Stimulated activated naive CD4-positive, alpha-beta T cell (primary cell): ENCODE measurements around the gene GTF2F1.
A peak's percentile ranks its signal among the peaks of the same experiment; 100 is the strongest.
"Not testable (repeated sequence)": the region's sequence is repeated elsewhere in the genome, so short reads cannot be mapped to it uniquely, and the experiment has no call there.

Experiments
- DNase-seq, 6 experiments: peaks; one replicate each; lab custom pipeline; 2025; lab: John Stamatoyannopoulos, UW

Gene GTF2F1

DNA sequence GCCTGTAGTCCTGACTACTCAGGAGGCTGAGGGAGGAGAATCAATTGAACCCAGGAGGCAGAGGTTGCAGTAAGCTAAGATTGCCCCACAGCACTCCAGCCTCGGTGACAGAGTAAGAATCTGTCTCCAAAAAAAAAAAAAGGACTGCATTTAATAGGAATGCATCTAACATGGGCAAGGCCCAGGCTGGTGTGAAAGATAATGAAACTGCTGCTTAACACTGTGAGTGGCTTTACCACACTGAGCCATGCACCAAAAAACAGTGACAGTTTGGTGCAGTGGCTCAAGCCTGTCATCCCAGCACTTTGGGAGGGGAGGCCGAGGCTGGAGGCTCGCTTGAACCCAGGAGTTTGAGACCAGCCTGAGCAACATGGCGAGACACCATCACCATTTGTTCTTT is 8.6 kb downstream of the GTF2F1 start:
- no peak for DNase-seq

DNA sequence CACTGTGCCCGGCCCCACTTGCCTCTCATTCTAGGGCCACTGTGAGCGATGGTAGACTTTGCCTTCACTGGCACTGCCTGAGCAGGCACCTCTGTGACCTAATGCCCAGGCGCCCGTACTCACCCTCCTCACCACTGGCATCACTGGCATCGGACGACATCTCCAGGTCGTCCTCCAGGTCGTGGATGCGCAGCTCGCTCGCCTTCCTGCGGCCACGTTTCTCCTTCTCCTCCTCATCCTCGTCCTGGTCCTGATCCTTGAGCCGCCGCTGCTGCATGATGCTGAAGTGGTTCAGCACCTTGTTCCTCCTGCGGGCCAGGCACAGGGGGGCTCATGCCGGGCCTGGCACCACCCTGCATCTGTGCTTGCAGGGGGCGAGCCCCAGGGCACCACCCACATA is 9.8 kb downstream of the GTF2F1 start:
- no peak for DNase-seq

DNA sequence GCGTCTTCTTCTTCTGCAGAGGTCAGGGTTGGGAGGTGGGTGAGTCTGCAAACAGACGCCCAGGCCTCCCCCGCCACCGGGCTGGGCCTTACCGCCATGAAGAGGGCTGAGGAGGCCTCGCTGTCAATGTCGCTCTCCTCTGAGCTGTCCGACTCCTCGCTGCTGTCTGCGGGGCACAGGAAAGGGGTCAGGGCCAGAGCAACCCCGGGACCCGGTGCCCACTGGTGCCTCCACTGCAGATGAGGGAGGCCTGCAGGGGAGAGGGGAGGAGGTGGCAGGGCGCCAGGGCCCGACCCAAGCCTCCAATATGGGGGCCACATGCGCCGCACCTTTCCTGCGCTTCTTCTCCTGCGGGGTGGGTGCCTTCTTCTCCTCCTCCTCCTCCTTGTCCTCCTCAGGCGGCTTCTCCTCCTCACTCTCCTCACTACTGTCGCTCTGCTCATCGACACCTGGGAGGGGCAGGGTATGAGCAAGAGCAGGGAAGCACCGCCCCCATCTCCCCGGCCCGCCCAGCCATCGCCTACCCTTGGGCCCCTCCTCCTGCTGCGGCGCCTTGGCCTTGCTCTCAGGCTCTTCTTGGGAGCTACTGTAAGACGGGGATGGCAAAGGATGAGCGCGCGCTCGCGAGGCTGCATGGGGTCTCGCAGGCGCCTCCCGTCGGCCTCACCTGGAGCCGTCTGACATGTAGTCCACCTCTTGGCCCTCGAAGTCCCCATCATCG is 11.8 kb downstream of the GTF2F1 start:
- no peak for DNase-seq

DNA sequence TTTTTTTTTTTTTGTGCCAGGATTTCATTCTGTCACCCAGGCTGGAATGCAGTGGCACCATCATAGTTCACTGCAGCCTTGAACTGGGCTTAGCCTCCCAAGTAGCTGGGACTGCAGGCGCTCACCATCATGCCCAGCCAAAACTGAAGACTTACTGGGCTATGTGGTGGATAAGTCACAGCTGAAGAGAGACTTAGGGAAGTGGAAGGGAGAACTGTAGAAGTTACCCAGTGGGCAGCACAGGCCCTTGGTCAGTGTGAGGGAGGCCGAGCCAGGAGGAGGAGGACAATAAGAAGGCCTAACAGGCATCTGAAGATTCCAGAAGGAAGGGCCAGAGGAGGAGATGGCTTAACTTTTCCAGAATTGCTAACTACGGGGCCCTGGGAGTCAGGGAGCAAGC is 13.2 kb downstream of the GTF2F1 start:
- DNase-seq, result no peak

DNA sequence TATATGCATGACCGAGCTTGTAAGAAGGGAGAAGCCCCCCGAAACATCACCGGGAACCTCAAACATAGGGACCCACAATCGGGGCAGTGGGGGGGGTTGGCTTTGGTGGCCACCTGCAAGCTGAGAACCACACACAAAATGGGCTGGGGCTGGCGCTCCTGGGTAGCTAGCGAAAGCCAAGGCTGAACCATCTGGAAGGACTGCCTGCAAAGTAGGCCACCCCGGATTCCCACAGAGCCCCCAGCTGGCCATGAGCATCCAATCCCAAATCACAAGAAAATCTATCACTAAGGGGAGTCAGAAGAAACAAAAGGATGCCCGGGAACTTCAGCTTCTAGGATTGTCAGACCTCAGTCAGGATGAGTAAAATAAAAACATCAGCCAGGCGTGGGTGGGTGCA is 14.5 kb downstream of the GTF2F1 start:
- DNase-seq, result no peak

DNA sequence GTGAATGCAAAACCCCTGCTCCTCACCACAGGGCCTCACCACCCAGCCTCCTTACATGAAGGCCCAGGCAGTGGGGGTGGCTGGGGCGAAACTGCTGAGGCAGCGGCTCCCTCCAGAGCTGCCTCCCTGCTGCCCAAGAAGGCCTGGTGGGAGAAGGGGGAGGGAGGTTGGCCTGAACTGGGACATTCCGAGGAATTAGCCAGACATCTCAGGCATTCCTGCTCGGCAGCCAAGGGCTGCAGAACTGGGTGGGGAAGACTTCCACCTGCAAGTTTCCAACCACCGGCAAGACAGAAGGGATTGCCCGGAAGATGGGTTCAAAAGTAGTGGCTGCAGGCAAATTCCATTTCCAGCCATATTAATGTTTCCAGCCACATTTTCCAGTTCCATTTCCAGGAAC is 14.9 kb downstream of the GTF2F1 start:
- no peak for DNase-seq

DNA sequence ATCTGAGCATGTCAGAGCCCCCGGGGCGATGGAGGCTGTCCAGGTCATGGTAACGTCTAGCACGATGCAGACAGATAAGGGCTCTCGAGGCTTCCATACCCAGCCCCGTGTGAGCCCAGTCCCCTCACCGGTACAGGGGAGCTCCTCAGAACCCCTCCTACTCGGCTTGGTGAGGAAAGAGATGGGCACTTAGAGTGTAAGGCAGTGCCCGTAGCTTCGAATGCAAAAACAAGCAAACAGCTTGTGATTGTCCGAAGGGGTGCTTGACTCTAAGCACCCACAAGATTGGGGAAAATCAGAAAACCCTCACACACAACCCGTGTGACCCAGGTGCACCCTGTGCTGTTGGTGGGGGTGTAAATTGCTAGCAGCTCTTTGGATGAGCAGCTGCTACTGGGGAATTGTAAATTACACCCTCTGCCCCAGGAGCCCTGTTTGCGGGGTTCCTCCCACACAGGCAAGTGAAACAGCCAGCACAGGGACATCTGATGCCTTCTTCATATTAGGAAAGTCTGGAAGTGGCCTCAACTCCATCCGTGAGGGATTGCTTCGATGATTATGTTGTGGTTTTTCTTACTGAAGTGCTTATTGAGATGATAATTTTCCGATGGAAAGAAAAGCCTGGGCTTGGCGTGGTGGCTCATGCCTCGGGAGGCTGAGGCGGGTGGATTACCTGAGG is 16.3 kb downstream of the GTF2F1 start:
- DNase-seq, result no peak

DNA sequence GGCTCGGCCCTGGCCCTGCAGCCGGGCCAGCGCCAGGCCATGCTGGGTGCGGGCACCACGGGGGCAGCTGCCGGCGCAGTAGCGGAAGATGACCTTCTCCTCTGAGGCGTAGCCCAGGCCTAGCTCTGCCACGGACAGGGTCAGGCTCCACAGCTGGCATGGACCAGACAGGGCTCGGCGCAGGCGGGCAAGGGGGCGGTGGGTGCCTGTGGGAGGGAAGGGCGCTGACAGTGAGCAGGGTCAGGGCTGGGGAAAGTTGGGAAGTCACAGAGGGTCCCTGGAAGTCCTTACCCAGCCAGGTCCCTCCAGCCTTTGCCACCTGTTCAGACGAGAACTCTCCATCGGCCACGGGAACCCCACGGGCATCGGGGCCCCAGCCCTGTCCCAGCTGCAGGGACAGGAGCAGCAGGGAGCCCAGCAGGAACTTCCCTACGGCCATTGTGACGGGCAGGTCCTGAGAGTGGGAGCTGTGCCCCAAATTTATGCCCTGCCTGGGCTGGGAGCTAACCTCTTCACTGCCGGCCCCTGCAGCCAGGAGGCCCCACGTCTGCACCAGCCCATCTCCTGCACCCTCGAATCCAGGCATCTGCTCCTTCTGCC is 17.5 kb downstream of the GTF2F1 start, which contains the start of gene PSPN:
TSS of gene PSPN (minus strand) at position 523 of the 600 bp plus-strand sequence. CDS start at position 439, 84 bp downstream.
- DNase-seq, result no peak

DNA sequence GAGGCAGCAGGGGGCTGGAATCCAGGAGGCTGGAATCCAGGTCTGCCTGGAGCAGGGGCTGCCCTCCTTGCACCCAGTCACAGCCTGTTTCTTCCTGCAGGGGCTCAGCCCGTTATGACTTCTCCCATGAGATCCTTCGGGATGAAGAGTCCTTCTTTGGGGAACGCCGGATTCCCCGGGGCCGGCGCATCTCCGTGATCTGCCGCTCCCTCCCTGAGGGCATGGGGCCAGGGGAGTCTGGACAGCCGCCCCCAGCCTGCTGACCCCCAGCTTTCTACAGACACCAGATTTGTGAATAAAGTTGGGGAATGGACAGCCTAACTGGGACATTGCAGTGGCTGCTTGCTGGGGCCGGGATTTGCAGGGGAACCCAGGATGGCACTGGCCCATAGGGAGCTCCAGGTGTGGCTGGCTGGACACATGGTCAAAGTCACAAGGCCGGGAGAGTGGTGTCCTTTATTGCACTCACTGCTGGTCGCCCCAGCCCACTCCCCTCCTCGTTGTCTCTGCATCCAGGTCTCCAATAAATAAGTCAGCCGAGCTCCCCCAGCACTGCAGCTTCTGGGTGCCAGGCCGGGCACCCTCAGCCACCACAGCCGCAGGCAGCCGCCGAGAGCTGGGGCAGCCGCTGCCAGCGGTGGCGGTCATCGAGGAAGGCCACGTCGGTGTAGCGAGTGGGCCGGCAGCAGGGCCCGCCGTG is 18.1 kb downstream of the GTF2F1 start:
- no peak for DNase-seq

DNA sequence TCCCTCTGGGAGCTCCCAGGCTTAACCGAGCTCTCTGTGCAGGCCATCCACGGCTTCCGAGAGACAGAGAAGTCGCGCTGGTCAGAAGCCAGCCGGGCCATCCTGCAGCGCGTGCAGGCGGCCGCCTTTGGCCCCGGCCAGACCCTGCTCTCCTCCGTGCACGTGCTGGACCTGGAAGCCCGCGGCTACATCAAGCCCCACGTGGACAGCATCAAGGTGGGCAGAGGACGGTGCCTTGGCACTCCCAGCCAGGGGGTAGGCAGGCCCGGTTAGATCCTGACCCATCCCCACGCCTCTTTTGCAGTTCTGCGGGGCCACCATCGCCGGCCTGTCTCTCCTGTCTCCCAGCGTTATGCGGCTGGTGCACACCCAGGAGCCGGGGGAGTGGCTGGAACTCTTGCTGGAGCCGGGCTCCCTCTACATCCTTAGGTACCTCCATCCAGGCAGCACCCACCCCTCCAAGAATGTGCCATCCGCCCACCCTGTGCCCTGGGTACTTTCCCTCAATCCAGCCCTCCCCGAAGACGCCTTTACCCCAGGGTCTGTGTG is 18.7 kb downstream of the GTF2F1 start:
- no peak for DNase-seq

DNA sequence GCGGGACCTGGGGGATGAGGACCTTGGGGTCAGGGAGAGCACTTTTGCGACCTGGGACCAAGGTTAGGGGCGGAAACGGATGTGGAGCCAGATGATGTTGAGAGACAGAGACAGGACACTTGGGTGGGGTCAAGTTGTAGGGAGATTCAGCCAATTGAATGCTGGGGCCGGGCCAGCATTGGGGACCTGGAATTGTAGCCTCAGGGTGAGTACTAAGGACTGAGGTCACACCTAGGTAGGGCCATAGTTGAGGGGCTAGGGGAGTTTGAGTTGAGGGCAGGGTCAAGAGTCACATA is 19.2 kb downstream of the GTF2F1 start:
- no peak for DNase-seq

DNA sequence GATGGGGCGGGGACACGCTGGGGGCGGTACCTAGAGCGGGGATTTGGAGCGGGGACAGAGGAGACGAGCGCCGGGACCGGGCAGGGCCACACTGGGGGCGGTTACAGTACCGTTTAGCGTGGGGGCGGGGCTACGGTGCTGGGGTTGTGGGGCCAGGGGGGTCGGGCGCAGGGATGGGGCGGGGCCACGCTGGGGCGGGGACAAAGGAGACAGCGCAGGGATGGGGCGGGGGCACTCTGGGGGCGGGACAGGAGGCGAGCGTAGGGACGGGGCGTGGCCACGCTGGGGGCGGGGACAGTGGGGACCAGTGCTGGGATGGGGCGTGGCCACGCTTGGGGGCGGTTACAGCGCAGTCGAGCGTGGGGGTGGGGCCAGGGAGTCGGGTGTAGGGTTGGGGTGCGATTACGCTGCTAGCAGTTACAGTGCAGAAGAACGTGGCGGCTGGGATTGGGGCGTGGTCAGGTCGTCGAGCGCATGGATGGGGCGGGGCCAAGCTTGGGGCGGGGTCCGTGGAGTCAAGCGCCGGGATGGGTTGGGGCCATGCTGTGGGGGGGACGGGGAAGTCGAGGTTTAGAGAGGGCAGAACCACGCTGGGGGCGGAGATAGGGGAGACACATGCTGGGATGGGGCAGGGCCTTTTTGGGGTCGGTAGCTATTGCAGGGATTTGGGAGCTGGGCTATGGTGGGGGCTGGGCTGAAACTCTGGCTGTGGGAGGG is 19.7 kb downstream of the GTF2F1 start:
- DNase-seq, result peak; percentile 95 to 99 (median 99)

DNA sequence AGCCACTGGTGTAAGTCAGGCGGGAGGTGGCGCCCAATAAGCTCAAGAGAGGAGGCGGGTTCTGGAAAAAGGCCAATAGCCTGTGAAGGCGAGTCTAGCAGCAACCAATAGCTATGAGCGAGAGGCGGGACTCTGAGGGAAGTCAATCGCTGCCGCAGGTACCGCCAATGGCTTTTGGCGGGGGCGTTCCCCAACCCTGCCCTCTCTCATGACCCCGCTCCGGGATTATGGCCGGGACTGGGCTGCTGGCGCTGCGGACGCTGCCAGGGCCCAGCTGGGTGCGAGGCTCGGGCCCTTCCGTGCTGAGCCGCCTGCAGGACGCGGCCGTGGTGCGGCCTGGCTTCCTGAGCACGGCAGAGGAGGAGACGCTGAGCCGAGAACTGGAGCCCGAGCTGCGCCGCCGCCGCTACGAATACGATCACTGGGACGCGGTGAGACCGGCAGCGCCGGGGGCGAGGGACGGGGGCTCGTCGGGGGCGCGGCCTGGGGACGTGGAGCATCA is 20.3 kb downstream of the GTF2F1 start, which contains the start of gene ALKBH7:
TSS of gene ALKBH7 (plus strand) at position 201 of the 502 bp plus-strand sequence. CDS start at position 228, 27 bp downstream.
- DNase-seq, result peak; percentile 96 to 99 (median 98)

DNA sequence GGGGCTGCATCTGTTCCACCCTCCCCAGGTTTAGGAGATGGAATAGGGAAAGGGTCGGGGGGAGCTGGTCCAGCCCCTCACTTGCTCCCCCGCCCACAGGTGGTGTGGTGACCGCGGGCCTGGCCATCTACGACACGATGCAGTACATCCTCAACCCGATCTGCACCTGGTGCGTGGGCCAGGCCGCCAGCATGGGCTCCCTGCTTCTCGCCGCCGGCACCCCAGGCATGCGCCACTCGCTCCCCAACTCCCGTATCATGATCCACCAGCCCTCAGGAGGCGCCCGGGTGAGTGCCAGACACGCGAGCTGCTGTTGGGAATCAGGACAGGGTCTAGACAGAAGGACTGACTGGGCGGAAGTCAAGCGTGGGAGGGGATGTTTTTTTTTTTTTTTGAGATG is 28.6 kb downstream of the GTF2F1 start:
- DNase-seq, result no peak

DNA sequence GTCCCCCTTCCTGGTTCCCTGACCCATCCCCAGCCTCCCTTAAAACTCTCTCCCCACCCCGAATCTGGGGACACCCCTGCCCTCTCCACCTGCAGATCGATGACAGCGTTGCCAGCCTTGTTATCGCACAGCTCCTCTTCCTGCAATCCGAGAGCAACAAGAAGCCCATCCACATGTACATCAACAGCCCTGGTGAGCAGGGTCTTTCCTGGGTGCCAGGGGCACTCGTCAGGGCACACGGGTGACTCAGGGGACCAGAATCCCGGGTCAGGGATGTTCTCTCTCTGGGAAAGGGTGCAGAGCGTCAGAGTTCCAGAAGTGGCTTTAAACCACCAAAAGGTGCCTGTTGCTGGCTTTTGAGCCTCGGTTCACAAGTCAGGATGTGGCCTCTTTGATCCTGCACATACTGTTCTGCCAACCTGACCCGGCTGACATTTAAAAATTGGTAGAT is 30.6 kb downstream of the GTF2F1 start:
- DNase-seq, result peak; percentile 15 to 74 (median 50)

DNA sequence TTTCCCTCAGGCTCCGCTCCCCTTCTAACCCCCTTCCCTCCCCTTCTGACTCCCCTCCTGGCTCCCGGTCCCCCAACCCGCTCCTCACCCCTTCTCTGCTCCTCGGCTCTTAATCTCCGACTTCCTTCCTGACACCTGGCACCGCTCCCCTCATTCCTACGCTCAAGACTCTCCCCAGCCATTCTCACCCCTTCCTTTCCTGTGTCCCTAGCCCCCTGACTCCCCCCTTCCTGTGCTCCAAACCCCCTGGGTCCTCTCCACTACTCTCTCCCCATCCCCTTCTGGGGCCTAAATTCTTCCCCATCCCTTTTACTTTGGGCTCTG is 31.0 kb downstream of the GTF2F1 start:
- DNase-seq, result no peak

DNA sequence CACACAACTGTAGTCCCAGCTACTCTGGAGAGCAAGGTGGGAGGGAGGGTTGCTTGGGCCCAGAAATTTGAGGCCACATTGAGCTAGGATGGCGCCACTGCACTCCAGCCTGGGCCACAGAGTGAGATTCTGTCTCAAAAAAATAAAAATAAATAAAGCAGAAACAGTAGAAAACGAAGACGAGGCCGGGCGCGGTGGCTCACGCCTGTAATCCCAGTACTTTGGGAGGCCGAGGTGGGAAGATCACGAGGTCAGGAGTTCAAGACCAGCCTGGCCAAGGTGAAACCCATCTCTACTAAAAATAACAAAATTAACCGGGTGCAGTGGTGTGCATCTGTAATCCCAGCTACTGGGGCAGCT is 32.1 kb downstream of the GTF2F1 start:
- not testable (repeated sequence) for DNase-seq

DNA sequence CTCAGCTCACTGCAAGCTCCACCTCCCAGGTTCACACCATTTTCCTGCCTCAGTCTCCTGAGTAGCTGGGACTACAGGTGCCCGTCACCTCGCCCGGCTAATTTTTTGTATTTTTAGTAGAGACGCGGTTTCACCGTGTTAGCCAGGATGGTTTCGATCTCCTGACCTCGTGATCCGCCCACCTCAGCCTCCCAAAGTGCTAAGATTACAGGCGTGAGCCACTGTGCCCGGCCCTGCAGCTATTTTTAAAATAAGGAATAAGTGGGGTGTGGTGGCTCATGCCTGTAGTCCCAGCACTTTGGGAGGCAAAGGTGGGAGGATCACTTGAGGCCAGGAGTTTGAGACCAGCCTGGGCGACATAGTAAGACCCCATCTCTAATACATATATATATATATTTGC is 32.5 kb downstream of the GTF2F1 start:
- DNase-seq, result not testable (repeated sequence)

DNA sequence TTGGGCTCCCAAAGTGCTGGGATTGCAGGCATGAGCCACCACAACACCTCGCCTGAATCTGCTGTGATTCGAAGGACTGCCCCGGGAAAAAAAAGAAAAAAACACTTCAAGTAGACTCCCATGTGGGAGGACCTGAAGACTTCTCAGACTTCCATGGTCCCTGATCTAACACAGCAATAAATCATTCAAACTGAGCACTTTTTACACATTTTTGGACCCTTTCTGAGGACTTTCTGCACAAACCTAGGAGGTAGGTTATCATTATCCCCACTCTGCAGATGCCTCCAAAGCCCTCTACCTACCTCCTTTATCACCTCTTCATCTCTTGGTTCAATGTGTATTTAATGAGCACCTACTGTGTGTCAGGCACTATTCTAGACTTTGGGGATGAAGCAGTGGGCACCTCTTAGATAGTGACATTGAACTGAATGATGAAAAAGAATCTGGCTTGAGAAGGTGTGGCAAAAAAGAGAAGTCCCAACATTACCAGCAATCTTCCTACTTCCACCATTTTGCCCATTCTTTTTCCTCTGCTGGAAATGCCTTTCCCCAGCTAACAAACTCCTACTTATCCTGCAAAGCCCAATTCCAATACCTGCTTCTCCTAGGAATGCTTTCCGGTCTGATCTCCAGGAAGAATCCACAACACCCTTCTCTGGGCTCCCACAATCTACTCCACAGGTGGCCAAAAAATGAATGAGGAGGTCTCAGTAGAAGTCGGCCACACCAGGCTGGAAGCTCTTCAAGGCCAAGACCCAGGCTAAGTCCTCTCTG is 33.2 kb downstream of the GTF2F1 start:
- DNase-seq, result no peak

DNA sequence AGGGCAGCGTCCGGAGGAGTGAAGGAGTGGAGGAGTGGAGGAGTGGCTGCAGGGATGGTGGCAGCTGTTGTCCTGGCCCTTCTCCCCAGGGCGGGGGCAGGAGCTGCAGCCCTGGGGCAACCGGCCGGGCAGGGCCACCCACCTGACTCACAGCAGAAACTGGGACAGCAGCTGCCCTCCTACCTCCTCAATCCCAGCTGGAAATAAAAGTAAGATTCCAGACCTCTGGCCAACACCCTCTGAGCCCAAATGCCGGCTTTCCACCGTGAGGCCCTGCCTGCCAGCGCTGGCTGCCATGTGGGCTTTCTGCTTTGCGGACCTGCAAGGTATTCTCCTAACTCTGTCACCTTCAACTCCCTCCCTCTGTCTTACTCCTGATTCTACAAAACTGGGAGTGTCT is 35.0 kb downstream of the GTF2F1 start:
- no peak for DNase-seq

DNA sequence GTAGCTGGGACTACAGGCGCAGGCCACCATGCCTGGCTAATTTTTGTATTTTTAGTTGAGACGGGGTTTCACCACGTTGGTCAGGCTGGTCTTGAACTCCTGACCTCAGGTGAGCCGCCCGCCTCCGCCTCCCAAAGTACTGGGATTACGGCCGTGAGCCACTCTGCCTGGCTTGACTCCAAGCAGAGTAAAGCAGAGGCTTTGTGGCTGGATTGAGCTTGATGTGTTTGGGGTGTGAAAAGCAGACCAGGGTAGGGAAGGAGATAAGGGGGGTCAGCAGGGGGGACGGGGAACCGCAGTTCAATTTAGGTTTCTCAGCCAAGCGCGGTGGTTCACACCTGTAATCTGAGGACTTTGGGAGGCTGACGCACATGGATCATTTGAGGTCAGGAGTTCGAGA is 35.8 kb downstream of the GTF2F1 start:
- DNase-seq, result no peak
